HG03342 (cell line): Measurements from ENCODE around the gene GPR78.

Source experiments
- ATAC-seq: cut with Tn5 transposase; IDR thresholded peaks from one replicate; pipeline ENCODE4 v1.9.1; 2021; ENCODE audit warnings: mild to moderate bottlenecking, moderate library complexity; ENCODE audit not compliant: unreplicated experiment

Gene GPR78

DNA sequence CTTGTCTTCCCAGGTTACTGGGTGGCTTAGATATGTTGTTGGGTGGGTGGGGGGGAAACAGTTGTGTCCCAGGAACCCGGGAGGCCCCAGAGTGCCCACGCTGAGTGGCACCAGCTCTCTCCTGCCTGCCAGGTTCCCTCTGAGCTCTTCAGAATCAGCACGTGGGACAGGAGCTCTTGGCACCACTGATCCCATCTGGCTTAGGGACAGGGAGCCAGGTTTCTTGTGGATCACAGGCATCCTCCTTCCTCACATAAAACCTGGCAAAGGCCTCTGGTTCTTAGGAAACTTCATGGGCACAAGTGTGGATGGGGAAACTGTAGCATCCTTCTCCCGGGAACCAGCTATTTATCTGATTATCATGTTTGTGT lies 3.4 kb downstream of the GPR78 start:
- no peak for ATAC-seq

DNA sequence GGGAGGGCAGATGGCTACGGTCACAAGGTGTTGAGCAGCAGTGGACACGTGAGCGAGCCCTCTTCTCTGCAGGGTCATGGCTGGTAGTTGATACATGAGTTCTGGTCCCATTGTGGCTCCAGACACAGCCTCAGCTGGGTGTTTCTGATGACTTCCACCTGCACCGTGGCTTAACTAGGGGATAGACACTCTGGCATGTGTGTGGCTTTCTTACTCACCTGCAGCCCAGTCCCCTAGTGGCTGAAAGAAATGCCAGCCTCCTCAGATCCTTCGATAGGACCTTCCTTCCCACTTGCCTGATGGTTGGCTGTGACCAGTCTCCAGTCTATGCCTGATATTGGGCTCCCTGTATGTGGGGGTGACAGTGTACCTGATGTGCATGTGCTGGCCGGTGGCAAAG lies 5.0 kb downstream of the GPR78 start:
- no peak for ATAC-seq

DNA sequence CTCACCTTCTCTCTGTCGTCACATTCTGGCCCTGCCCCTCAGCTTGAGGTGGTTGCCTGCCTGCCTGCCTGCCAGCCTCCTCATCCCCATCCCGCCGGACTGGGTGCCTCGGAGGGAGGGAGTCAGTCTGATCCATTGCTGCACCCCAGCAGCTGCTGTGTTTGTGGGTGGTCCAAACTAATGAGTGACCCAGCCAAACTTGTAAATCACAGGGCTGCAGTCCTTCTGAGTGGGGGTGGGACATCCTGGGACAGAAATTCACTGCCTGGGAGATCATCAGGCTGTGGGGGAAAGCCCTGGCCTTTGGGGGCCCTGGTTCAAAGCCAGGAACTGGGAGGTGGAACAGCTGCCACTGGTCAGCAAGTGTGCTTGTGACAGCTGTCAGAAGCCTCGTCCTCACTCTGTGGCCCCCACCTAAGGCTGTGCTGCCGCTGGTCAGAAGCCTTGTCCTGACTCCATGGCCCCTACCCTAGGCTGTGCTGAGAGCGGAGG lies 5.6 kb downstream of the GPR78 start:
- ATAC-seq = no peak

DNA sequence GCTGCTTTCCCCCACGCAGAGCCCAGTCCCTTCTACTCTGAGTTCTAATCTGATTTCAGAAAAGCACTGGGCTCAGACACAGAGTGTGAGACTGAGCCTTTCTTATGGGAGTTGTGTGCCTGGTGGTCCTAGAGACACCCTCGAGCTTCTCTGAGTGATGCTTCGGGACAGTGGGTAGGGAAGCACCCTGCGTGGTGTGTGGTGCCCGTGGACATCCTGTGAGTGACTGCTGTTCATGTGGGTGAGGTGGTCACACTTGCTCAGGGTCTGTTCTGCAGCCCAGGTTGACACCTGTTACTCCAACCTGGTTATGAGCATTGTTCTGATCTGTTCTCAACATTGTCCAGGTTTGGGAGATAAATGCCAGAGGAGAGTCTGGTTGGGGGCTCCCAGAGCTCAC lies 6.1 kb downstream of the GPR78 start:
- no peak for ATAC-seq

DNA sequence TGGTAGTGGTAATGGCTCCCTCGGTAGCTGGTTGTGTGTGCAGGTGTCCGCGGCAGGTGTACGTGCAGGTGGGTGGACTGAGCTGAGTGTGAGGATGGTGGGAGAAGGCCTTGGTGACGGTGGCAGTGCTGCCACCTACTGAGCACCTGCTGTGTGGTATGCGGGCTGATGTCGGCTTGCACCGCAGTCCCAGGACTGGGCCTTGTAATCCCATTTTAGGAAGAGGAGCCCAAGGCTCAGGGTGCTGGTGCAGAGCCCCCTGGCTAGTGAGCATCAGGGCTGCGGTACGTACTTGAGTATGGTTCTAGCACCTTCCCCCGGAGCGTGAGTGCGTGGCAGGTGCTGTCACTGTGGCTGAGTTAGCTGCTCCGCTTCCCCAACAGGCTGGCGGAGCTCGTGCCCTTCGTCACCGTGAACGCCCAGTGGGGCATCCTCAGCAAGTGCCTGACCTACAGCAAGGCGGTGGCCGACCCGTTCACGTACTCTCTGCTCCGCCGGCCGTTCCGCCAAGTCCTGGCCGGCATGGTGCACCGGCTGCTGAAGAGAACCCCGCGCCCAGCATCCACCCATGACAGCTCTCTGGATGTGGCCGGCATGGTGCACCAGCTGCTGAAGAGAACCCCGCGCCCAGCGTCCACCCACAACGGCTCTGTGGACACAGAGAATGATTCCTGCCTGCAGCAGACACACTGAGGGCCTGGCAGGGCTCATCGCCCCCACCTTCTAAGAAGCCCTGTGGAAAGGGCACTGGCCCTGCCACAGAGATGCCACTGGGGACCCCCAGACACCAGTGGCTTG lies 6.7 kb downstream of the GPR78 start:
- no peak for ATAC-seq

DNA sequence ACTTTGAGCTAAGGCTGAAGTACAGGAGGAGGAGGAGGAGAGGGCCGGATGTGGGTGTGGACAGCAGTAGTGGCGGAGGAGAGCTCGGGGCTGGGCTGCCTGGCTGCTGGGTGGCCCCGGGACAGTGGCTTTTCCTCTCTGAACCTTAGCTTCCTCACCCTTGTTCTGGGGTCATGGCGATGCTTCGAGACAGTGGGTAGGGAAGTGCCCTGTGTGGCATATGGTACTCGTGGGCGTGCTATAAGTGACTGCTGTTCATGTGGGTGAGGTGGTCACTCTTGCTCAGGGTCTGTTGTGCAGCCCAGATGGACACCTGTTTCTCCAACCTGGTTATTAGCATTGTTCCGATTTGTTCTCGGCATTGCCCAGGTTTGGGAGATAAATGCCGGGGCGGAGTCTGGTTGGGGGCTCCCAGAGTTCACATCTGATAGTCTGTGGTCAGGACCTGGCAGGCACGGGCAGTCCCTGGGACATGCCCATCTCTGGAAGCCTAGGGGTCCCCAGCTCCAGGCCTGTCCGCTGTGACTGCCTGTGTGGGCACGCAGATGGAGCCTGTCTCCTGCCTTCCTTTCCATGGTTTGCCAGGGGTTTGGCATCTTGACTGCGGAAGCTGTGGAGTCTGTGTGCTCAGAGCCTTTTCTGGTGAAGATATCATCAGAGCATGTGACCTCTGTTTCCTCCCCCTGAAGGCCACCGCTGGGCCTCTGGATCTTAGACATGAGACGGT lies 7.4 kb downstream of the GPR78 start:
- ATAC-seq = no peak

DNA sequence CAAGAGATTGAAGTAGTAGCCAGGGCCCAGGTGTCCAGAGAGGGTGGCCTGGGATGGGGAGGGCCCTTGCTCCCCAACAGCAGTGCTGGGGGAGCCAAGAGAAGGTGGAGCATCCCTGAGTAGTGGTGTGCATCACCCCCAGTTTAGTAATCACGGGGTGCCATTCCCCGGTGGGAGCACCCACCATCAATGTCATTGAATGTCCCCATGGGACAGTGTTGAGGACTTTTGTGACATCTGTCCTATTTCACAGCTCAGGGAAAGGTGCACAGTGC lies 7.9 kb downstream of the GPR78 start:
- no peak for ATAC-seq

DNA sequence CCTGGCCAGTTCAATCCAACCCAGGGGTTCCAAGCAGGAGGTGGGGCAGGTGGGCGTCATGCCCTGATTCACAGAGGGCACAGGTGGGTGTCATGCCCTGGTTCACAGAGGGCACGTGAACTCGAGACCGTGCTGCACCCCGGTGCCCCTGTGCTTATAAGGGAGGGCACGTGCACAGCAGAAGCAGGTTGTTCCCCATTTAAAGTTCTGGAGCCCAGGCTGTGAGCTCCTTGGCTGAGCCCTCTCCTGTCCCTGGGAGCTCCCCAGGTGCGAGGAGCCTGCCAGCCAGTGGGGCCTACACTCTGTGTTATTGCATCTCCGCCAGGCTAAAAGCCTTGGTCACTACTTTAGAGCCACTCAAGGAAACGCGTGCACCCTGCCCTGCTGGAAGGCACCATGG lies 9.1 kb downstream of the GPR78 start:
- ATAC-seq = no peak

DNA sequence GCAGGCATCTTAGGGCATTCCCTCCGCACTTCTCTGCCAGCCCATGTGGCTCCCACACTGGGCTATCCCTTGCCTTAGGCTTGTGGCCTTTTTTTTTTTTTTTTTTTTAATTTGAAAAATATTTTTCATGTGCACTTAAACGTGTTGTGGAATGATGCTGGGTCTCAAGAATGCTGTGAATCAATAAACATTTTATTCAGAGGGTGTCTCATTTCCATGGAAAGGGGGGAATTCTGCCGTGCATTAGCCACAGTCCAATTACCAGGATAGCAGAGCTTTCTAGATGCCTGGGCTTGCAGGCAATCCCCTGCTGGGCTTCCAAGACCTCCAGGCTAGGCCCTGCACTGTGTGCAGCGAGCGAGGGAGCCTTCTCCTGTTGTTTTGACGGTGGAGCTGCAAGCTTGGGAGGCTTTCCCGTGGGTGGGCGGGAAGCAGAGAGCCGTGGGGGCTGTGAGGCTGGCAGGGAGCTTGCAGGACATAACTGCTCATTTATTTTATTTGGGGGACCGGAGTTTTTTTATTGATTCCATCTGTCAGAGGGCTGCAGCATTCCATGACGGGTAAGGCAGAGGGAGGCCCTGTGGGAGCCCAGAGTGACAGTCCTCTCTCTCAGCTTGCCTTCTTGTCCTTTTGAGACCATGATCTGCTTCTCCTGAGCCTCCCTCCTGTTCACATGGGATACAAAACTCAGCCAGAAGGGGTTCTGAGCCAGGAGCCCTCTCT lies 9.8 kb downstream of the GPR78 start:
- ATAC-seq = no peak

DNA sequence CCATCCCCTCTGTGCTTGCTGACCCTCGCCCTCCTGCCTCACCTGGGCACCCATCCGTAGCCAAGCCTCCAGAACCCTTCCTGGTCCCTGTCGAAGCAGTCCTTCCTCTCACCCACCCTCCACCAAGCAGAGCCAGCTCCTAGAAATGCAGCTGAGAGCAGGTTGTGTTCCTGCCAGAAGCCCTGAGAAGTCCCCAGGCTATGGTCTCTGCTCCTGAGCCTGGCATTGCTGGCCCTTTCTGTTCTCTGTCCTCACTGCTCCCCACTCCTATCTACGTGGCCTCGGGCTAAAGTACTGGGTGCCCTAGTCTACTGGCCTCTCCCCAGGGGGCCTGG lies 10.3 kb downstream of the GPR78 start:
- ATAC-seq = no peak

DNA sequence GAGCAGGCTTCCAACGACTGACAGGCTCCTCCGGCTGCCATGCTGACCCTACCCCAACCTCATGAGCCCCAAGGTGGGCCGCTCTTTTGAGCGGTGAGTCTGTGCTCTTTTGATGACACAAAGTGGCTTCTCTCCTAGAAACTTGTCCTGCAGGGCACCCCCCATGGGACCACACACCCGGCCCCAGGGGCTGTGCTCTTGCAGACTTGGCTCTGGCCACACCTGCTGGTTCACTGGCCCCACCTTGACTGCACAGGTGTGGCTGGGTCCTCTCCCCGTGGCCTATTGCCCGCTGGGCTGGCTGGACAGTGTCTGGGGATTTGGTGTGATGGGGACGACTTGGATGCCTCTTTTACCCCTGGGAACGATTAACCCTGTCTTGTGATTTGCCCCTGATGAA lies 10.9 kb downstream of the GPR78 start:
- ATAC-seq = no peak

DNA sequence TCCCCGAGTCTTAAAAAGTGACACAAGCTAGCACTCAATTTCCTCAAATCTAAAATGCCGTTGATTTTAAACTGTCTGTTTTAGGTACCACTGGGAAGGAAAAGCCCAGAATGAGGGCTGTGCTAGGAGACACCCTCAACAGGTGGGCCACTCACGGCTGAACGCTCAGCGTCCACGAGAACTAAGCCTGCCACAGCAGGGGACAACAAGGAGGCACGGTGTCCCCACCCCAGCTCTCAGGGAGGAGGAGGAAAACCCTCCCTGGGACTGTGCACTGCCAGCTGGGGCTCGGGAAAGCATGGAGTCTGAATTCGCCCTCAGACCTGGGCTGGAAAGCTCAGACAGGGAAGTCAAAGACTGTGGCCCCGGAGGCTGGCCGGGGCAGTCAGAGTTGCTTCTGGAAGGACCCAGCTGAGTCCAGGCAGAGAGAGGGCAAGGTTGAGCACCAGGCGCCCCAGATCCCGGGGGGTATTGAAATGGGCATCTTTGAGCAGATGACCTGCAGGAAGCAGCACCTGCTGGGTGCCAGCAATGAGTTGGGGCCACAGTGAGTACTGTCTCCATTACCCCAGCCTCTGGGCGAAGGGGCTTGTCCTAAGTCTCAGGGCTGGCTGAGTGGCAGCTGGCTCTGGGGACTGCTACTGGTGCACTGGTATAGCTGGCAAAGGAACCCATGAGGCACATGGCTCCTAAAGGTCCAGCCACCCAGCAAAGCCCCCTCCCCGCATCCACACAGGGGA lies 11.6 kb downstream of the GPR78 start:
- no peak for ATAC-seq

DNA sequence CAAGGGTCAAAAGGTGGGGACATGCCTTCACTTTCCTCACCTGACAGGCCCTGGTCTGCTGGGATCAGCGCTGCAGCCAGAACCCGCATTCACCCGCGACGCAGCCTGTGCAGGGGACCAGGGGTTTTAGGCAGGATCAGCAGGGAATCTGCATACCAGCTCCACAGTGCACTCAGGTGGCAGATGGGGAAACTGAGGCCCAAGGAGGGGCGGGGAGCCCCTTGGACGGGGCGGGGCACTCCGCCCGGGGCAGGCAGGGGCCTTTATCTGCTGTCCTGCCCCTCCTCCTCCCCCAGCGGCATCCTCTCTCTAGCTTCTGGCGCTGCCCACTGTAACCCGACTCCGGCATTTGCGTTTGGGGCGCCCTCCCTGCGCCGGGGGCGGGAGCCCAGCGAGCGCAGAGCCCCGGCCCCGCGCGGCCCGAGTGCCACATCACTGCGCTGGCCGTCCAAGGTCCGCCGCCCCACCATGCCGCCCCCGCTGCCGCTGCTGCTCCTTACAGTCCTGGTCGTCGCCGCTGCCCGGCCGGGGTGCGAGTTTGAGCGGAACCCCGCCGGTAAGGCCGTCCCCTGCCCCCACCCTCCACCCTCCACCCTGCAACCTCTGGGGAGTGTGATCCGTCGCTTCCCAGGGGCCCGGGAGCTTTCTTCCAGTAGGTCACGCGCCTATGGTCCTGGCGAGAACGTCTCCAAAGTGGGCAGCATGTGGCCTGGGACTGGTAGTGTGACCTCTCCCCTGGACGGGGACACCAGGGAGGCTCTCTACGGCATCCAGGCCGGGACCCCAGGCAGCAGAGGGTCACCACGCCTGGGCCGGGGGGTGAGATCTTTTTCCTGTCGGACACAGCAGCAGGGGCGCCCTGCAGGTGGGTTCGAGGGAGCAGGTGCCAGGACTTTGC lies 12.4 kb downstream of the GPR78 start, which contains the start of gene CPZ:
CPZ (plus strand) TSS at position 400 of the 898 bp plus-strand sequence; CDS start at position 469, 69 bp downstream.
- ATAC-seq = no peak

DNA sequence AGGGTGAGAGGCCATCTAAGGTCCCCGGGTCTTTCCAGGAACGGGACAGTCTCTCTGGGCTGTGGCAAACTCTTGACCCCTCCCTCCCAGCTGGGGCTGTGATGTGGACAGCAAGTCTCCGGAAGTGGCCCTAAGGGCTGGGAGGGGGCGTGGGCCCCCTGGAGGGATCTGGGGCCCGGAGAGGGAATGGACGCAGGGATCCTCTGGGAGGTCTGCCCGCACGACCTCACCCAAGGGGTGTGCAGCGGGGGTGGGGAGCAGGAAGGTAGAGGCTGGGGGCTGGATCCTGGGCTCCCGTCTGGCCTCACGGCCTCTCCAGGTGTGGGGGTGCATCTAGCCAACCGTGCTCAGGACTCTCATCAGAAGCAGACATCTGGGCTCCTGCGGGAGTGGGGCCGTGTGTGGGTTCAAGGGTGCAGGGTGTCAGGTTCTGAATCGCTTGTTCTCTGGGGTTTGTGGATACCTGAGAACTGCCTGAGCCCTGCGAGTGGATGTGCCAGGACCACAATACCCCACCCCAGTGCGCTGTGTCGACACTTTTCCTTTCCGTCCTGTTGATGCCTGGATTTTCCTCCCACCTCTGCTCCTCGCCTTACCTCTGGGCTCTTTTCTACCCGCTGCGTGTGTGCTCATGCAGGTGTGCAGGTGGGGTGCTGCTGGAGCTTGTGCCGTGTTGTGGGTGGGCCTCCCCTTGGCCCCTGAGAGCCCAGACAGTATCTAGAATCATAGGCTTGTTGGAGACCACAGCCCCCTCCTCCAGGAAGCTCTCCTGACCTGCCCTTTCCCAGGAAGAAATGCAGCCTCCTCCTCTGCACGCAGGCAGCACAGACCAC lies 13.3 kb downstream of the GPR78 start:
- no peak for ATAC-seq

DNA sequence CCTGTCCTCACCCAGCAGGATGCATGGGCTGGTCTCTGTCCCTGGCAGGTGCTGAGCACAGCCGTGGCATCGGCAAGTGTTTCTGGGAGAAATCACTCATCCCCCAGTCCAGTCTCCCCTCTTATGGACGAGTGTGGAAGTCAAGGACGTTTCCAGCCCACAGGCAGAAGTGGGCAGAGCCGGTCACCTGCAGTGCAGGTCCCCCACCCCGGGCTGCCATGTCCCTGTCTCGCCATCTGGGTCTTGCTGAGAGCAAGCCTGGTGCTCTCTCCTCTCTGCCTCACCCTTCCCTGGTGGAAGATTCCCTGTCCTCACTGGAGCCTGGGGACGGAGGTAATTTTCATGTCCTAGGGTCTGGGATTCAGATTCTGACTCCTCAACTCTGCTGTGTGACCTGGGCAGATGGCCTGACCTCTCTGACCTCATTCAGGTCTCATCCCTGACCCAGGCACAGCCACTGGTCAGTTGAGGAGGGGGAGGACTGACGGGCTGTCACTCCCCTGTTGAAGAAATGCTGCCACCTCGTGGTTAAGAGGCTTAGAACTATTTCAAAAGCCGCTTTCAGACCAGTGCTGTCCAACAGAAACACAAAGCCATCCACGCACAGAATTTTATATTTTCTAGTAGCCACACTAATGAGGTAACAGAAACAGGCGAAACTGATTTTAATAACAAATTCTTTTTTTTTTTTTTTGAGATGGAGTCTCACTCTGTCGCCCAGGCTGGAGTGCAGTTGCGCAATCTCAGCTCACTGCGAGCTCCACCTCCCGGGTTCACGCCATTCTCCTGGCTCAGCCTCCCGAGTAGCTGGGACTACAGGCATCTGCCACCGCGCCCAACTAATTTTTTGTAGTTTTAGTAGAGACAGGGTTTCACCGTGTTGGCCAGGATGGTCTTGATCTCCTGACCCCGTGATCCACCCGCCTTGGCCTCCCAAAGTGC lies 14.2 kb downstream of the GPR78 start:
- ATAC-seq = no peak

DNA sequence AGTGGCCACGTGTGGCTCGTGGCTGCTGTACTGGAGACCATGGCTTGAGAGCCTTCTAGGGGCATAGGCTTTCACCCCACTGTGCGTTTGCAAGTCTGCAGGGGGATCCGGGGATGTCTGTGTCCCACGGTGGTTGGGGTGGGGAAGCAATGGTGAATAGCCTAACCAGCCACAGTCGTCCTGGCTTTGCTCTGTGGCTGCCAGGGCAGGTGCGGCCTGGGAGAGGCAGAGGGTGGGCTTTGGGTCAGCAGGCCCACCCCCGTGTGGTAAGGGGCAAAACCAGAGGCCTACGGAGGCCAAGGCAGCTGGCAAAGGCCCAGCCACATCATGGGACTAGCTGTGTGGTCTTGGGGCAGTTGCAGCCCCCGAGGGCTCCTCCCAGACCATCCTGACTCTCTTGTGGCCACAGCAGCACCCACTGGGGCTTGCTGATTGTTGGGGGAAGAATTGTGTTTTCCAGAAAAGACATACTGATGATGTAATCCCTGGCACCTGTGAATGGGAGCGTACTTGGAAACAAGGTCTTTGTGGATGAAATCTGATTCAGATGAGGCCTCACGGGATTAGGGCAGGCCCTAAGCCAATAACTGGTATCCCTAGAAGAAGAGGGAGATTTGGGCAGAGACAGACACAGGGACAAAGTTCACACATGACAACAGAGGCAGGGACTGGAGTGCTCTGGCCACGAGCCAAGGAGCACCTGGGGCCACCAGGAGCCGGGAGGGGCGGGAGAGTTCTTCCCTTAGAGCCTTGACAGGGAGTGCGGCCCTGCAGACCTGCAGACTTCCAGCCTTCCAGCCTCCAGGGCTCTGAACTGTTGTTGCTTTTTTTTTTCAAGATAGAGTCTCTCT lies 15.3 kb downstream of the GPR78 start:
- ATAC-seq = no peak

DNA sequence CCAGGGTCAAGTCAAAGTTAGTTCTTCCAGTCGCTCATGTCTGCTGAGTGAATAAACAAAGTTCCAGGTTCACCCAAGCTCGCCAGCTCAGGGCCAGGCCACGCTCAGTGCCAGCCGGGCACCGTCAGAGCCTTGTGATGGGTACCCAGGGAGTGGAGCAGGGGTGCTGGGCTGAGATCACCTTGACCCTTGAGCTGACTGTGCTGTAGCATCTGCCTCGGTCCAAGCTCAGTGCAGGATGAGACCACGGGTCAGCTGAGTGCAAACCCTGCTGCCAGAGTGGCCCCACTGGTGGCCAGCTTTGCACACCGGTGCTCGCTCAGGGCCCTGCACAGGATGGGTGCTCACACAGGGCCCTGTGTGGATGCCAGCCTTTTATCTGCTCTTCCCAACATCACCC lies 16.7 kb downstream of the GPR78 start:
- ATAC-seq = no peak
